Ishikawa (cell line): ENCODE results near the gene CLEC1B.

Experiments used
- EP300 ChIP-seq: IDR thresholded peaks from 2 replicates; pipeline ENCODE4 v1.6.1; 2012; ENCODE audit warnings: borderline replicate concordance
- REST ChIP-seq: IDR thresholded peaks from 2 replicates; pipeline ENCODE4 v1.6.1; 2012; ENCODE audit warnings: low read depth, mild to moderate bottlenecking
- TCF12 ChIP-seq: IDR thresholded peaks from 2 replicates; pipeline ENCODE4 v1.6.1; 2012; ENCODE audit warnings: low read depth
- YY1 ChIP-seq: IDR thresholded peaks from 2 replicates; pipeline ENCODE4 v1.6.1; 2012; ENCODE audit warnings: low read depth
- ZBTB7A ChIP-seq: IDR thresholded peaks from 2 replicates; pipeline ENCODE4 v1.6.1; 2012; ENCODE audit warnings: low read depth
- TF ChIP-seq, protein P1 (sequence below): IDR thresholded peaks from 2 replicates; pipeline ENCODE4 v1.6.1; 2012

GRCh38 chr12:10015450-10015849 lies 16.5 kb upstream of the CLEC1B start:
- TF ChIP-seq, protein P1, sequence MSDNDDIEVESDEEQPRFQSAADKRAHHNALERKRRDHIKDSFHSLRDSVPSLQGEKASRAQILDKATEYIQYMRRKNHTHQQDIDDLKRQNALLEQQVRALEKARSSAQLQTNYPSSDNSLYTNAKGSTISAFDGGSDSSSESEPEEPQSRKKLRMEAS, result no peak
- TF ChIP-seq ZBTB7A (no peak), EP300 (no peak), REST (no peak), TCF12 (no peak), YY1 (no peak)
